Neural progenitor cell (in vitro differentiated cells): ENCODE results near the gene KRT222. TPM values are rescaled to one million over a fixed set of nuclear protein-coding genes. Genes with fewer than 3 reads are reported as not detected.

Experiments
- DNase-seq: peaks from one replicate; pipeline ENCODE4 v3.0.0-alpha.2; 2016; ENCODE audit warnings: low spot score
- H2AFZ ChIP-seq: fragments of 200-600 bp; sonication (generic); replicated peaks from 2 replicates; pipeline ENCODE4 v1.6.1; 2016; ENCODE audit warnings: antibody characterized with exemption
- H3F3A ChIP-seq: fragments of 200-600 bp; sonication (generic); 2 replicates; pipeline ENCODE4 v1.6.1; 2016; ENCODE audit warnings: antibody characterized with exemption, low read depth
- H3K27ac ChIP-seq: fragments of 200-600 bp; sonication (generic); 2 replicates; pipeline ENCODE4 v1.5.1; 2016; ENCODE audit warnings: mild to moderate bottlenecking
- H3K27me3 ChIP-seq: fragments of 200-600 bp; sonication (generic); 2 replicates; pipeline ENCODE4 v1.6.1; 2016; ENCODE audit warnings: mild to moderate bottlenecking, moderate library complexity
- H3K36me3 ChIP-seq: fragments of 200-600 bp; sonication (generic); 2 replicates; pipeline ENCODE4 v1.5.1; 2016
- H3K4me1 ChIP-seq: fragments of 200-600 bp; sonication (generic); 2 replicates; pipeline ENCODE4 v1.6.1; 2016; ENCODE audit warnings: mixed run types
- H3K4me2 ChIP-seq: fragments of 200-600 bp; sonication (generic); 2 replicates; pipeline ENCODE4 v1.6.1; 2016
- H3K4me3 ChIP-seq: fragments of 200-600 bp; sonication (generic); 2 replicates; pipeline ENCODE4 v1.5.1; 2016
- H3K79me2 ChIP-seq: fragments of 200-600 bp; sonication (generic); 2 replicates; pipeline ENCODE4 v1.6.1; 2016; ENCODE audit warnings: low read depth
- H3K9ac ChIP-seq: fragments of 200-600 bp; sonication (generic); 2 replicates; pipeline ENCODE4 v1.6.1; 2016
- H3K9me3 ChIP-seq: fragments of 200-600 bp; sonication (generic); 2 replicates; pipeline ENCODE4 v1.5.1; 2016; ENCODE audit warnings: low read depth
- H4K20me1 ChIP-seq: fragments of 200-600 bp; sonication (generic); 2 replicates; pipeline ENCODE4 v1.6.1; 2016; ENCODE audit warnings: low read depth
- H3K27ac Mint-ChIP-seq: 3 replicates; pipeline ENCODE4 v1.8.0; 2021; ENCODE audit warnings: mixed read lengths
- H3K27me3 Mint-ChIP-seq: 2 replicates; pipeline ENCODE4 v1.8.0; 2022; ENCODE audit warnings: low read depth, mild to moderate bottlenecking, inconsistent platforms, moderate library complexity, mixed read lengths; ENCODE audit not compliant: insufficient read depth
- H3K36me3 Mint-ChIP-seq: 3 replicates; pipeline ENCODE4 v1.8.0; 2021; ENCODE audit warnings: mixed read lengths
- H3K4me1 Mint-ChIP-seq: 3 replicates; pipeline ENCODE4 v1.8.0; 2021; ENCODE audit warnings: mixed read lengths
- H3K4me3 Mint-ChIP-seq: 3 replicates; pipeline ENCODE4 v1.8.0; 2021; ENCODE audit warnings: mild to moderate bottlenecking, moderate library complexity, mixed read lengths
- H3K9me3 Mint-ChIP-seq: 3 replicates; pipeline ENCODE4 v1.8.0; 2020; ENCODE audit warnings: mixed read lengths
- EZH2 ChIP-seq: fragments of 200-600 bp; sonication (generic); IDR thresholded peaks from 2 replicates; pipeline ENCODE4 v1.6.1; 2017; ENCODE audit warnings: antibody characterized with exemption, mild to moderate bottlenecking, moderate library complexity
- EZH2phosphoT487 ChIP-seq: fragments of 200-600 bp; sonication (generic); IDR thresholded peaks from 2 replicates; pipeline ENCODE4 v1.6.1; 2017; ENCODE audit warnings: antibody characterized with exemption
- total RNA-seq: library from RNA; depleted of rRNA; stranded (reverse); fragments of >200 nt; gene quantifications from 2 replicates; pipeline ENCODE4 v1.2.3, GENCODE V29; 2015; ENCODE audit warnings: low replicate concordance
- TF ChIP-seq, protein P1 (sequence below): fragments of 200-600 bp; sonication (generic); IDR thresholded peaks from 2 replicates; pipeline ENCODE4 v1.5.1; 2017; ENCODE audit warnings: antibody characterized with exemption, mild to moderate bottlenecking

Gene KRT222
- total RNA-seq, 1 donor from 2014 or later = 0.39 TPM

GRCh38 chr17:40613467-40614154, 51.4 kb downstream of the KRT222 start:
- DNase-seq = no peak
- no peak overlapping the region for H3K27ac ChIP-seq
- H3K4me2 ChIP-seq = no peak overlapping the region
- TF ChIP-seq EZH2 (no peak), EZH2phosphoT487 (no peak)
- TF ChIP-seq, protein P1, sequence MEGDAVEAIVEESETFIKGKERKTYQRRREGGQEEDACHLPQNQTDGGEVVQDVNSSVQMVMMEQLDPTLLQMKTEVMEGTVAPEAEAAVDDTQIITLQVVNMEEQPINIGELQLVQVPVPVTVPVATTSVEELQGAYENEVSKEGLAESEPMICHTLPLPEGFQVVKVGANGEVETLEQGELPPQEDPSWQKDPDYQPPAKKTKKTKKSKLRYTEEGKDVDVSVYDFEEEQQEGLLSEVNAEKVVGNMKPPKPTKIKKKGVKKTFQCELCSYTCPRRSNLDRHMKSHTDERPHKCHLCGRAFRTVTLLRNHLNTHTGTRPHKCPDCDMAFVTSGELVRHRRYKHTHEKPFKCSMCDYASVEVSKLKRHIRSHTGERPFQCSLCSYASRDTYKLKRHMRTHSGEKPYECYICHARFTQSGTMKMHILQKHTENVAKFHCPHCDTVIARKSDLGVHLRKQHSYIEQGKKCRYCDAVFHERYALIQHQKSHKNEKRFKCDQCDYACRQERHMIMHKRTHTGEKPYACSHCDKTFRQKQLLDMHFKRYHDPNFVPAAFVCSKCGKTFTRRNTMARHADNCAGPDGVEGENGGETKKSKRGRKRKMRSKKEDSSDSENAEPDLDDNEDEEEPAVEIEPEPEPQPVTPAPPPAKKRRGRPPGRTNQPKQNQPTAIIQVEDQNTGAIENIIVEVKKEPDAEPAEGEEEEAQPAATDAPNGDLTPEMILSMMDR = no peak
- H3K4me1 ChIP-seq = no peaks in the 10 kb centered on the region
- no peak overlapping the region for H2AFZ ChIP-seq
- H3K36me3 Mint-ChIP-seq = no peaks in the 10 kb centered on the region
- no peaks in the 10 kb centered on the region for H3K9me3 Mint-ChIP-seq
- H3K36me3 ChIP-seq = no peaks in the 10 kb centered on the region
- H3K4me1 Mint-ChIP-seq = peaks cover 2% of the 10 kb centered on the region
- H3K27ac Mint-ChIP-seq = no peak overlapping the region
- H3K79me2 ChIP-seq = no peaks in the 10 kb centered on the region
- H3K4me3 Mint-ChIP-seq = no peak overlapping the region
- H4K20me1 ChIP-seq = no peaks in the 10 kb centered on the region
- H3K27me3 ChIP-seq = no peaks in the 10 kb centered on the region
- H3K9ac ChIP-seq = no peak overlapping the region
- H3K9me3 ChIP-seq = no peaks in the 10 kb centered on the region
- no peaks in the 10 kb centered on the region for H3F3A ChIP-seq
- H3K27me3 Mint-ChIP-seq = peaks cover 7% of the 10 kb centered on the region
- H3K4me3 ChIP-seq = no peak overlapping the region

- H3K27ac Mint-ChIP-seq = no peak overlapping the region
- no peak overlapping the region for H3K27ac ChIP-seq
- no peaks in the 10 kb centered on the region for H4K20me1 ChIP-seq
- no peaks in the 10 kb centered on the region for H3K9me3 ChIP-seq
- H3K27me3 Mint-ChIP-seq = peaks cover 7% of the 10 kb centered on the region
- no peak overlapping the region for H3K9ac ChIP-seq
- no peaks in the 10 kb centered on the region for H3F3A ChIP-seq
- no peak overlapping the region for H3K4me3 ChIP-seq
- H3K27me3 ChIP-seq = no peaks in the 10 kb centered on the region
- H3K36me3 Mint-ChIP-seq = no peaks in the 10 kb centered on the region
- TF ChIP-seq EZH2 (no peak), EZH2phosphoT487 (no peak)
- TF ChIP-seq, protein P1 = no peak
- no peaks in the 10 kb centered on the region for H3K36me3 ChIP-seq
- no peak overlapping the region for H2AFZ ChIP-seq
- H3K4me1 Mint-ChIP-seq = peaks cover 2% of the 10 kb centered on the region
- no peak for DNase-seq
- no peak overlapping the region for H3K4me2 ChIP-seq
- H3K9me3 Mint-ChIP-seq = no peaks in the 10 kb centered on the region
- no peak overlapping the region for H3K4me3 Mint-ChIP-seq
- H3K79me2 ChIP-seq = no peaks in the 10 kb centered on the region
- H3K4me1 ChIP-seq = no peaks in the 10 kb centered on the region
Observed at GRCh38 chr17:40612599-40613244, 52.3 kb downstream of the KRT222 start.

DNA sequence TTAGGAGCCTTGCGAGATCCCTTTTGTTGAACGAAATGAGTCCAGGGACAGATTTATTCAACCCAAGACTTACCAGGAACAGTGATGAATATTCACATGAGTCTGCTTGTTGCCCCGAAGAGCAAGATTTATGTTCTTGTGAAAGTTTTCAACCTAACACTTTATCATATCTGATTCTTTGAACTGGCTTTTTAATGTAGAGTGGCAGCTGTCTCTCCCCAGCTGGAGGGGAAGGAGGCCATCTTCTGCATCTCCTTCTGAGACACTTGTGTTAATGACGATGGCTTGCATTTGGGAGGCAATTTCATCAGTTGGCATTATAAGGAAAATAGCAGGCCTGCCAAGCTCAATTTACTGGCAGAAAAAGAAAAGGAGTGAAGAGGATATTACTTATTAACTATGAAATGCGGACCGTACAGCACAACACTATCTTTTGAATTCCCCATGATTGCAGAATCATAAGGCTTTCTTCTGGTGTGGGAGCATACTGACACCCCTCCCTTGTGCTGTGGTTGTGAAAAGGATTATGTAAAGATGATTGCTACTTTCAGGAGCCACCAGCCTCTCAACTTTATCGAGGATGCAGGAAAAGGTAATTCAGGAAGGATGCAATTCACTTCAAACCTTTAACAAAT, 53.0 kb downstream of the KRT222 start:
- Mint-ChIP-seq H3K36me3 (no peaks in the 10 kb centered on the region), H3K4me1 (peaks cover 2% of the 10 kb centered on the region), H3K9me3 (no peaks in the 10 kb centered on the region), H3K27ac (no peak overlapping the region), H3K4me3 (no peak overlapping the region), H3K27me3 (peaks cover 4% of the 10 kb centered on the region)
- H3K4me3 ChIP-seq = no peak overlapping the region
- H3K4me1 ChIP-seq = no peaks in the 10 kb centered on the region
- no peak for DNase-seq
- no peak overlapping the region for H3K27ac ChIP-seq
- H3K79me2 ChIP-seq = no peaks in the 10 kb centered on the region
- H3F3A ChIP-seq = no peaks in the 10 kb centered on the region
- H3K27me3 ChIP-seq = no peaks in the 10 kb centered on the region
- TF ChIP-seq EZH2 (no peak), EZH2phosphoT487 (no peak)
- TF ChIP-seq, protein P1 = no peak
- no peak overlapping the region for H2AFZ ChIP-seq
- H3K36me3 ChIP-seq = no peaks in the 10 kb centered on the region
- H3K9ac ChIP-seq = no peak overlapping the region
- H4K20me1 ChIP-seq = no peaks in the 10 kb centered on the region
- no peak overlapping the region for H3K4me2 ChIP-seq
- no peaks in the 10 kb centered on the region for H3K9me3 ChIP-seq
